T1000 (cell line): ENCODE measurements around the gene EEIG1.

Experiments used
- DNase-seq: peaks from one replicate; lab custom pipeline; 2025; ENCODE audit warnings: mixed read lengths; lab: John Stamatoyannopoulos, UW

The EEIG1 gene

GRCh38 chr9:127974769-127975261 is 6.0 kb downstream of the EEIG1 start:
- no peak for DNase-seq

- no peak for DNase-seq
Observed at GRCh38 chr9:127974001-127974768, 6.6 kb downstream of the EEIG1 start.

GRCh38 chr9:127973169-127974000 is 7.4 kb downstream of the EEIG1 start:
- no peak for DNase-seq

GRCh38 chr9:127972236-127972871 is 8.4 kb downstream of the EEIG1 start:
- DNase-seq: no peak

GRCh38 chr9:127971357-127972235 is 9.2 kb downstream of the EEIG1 start:
- DNase-seq: no peak

DNA sequence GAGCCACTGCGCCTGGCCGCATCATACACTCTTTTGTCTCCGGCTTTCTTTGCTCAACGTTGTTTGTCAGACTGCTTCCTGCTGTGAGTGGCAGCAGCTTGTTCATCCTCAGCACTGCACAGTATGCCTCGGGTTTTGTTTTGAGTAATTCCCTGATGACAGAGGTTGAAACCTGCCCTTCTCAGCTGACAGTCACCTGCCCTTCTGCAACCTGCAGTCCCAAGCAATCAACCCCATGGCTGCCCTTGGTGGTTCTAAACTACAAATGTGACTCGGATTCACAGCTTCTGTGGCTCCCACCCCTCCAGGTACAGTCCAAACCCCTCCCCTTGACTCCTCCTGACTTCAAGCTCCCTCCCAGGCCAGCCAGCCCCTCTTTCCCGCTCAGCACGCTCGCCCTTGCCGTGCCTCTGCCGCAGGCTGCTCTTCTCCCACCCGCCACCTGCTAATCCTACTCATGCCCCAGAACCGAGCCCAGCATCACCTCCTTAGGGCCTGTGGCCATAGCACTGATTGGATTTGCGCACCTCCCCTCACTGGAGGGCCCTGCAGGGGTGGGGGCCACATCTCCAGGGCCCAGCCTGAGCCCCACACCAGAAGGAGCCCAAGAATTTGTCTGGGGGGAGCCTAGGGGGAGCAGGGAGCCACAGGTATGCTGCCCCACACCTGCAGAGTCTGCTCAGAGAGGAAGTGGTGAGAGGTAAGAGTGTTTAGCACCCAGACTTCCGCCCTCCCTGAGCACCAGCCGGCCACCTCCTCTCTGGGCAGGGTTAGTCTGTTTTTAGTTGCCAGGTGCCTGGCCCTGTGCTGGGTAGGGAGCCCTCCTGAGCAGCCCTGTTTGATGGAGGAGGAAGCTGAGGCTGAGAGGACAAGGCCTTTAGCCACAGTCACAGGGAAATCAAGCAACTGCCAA is 10.1 kb downstream of the EEIG1 start:
- DNase-seq: no peak

- DNase-seq: peak; percentile 10
Observed at GRCh38 chr9:127968700-127969383, 11.9 kb downstream of the EEIG1 start.

DNA sequence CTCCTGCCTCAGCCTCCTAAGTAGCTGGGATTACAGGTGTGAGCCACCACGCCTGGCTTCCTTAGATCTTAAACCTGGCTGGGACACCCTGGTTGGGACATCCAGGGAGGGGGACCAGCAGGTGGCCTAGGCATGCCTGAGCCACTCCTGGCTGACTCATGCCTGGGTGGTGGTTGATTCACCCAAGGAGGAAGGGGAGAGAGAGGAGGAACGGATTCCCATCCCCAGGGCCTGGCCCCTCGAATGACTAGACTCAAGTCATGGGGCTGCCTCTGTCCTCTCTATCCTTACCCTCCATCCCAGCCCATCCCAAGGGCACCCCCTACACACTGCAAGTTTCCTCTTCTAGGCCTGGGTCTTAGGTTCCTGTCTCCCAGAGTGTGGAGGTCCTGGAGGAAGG is 12.7 kb downstream of the EEIG1 start:
- DNase-seq: no peak

DNA sequence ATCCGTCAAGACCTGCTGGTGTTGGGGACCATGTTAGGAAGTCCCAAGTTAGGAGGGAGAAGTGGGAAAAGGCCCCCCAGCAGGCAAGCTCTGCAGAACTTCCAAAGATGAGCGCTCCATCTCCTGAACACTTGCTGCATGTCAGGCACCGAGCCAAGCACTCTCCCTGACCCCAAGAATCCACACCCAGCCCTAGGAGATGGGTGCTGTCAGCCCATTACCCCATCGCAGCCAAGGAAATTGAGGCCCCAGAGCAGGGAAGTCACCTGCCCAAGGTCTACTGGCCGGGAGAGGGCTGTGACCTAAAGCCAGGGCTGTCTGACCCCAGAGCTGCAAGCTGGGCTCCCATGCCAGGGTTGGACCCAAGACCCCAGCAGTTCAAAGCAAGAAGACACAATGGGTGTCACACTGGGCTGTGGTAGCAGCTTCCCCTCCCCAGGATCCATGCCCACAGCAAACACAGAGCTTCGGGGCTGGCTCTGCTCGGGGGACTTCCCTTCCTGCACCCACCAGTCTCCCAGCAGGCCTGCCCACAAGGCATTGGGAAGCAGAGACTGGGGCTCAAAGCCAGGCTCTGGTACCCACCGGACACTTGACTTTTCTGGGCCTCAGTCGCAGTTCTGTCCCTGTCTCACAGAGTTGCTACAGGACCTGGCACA is 13.5 kb downstream of the EEIG1 start:
- no peak for DNase-seq

DNA sequence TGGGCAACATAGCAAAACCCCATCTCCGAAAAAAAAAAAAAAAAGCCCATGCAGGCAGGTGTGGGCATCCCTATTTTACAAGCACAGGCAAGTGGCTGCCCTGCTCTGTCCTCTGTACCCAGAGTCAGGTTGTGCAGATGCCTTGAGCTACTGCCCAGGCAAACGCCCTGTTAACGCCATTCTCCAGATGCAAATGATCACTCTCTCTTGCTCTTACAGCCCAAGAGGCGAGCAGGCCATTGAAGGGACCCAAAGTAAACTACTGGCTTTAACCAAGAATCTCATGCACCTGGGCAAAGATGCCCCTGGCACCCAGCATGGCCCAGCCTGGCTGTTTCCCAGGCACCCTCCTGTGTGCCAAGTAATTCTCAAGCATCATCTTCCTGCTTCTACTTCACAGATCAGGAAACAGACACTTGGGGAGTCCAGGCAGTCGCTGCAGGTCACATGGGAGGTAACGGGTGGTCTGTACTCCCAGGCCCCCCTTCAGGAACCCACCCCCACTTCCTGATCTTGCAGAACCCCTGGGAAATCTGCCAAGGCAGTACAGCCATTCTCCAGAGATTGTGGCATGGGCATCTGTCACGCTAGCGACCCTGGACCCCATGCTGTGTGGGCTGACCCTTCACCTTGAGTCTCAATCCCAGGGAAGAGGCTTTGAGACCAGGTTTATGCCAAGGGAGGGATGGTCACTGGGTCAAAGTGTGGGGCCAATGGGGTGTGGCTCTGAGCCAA is 14.2 kb downstream of the EEIG1 start:
- DNase-seq: no peak

DNA sequence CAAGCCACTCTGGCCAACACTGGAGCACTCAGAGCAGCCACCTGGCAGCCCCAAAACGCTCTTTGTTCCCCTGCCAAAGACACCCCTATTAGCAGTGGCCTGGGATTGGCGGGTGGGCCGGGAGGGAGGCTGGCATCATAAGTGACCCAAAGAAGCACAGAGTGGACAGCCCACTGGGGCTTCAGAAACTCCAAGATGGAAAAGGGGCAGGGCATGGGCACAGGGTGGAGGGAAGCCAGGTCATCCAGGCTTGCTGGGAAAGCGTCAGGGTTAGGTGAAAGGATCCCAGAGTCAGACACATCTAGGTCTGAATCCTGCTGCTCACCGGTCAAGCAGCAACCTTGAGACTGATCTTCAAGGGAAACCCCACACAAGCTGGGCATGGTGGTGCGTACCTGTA is 14.8 kb downstream of the EEIG1 start:
- no peak for DNase-seq

GRCh38 chr9:127963359-127964064 is 17.3 kb downstream of the EEIG1 start:
- no peak for DNase-seq

- DNase-seq: no peak
Observed at GRCh38 chr9:127963041-127963358, 17.8 kb downstream of the EEIG1 start.

DNA sequence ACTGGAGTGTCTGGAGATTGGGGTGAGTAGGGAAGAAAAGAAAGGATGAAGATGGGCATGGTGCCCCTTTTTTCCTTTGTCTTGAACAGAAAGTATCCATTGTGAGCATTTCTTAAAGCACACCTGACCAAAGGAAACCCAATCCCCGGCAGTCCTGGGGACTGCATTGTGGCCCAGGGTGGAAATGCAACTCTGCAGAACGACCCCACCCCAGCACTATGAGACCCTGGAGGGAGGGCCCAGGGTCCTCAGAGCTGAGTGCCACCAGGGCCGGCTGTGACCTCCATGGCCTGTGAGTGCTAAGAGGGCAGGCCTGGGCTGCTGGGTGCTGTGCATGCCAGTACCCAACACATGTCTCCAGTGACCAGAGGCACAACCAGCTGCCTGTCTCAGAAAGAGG is 18.5 kb downstream of the EEIG1 start:
- no peak for DNase-seq

- DNase-seq: no peak
Observed at GRCh38 chr9:127961613-127962155, 19.1 kb downstream of the EEIG1 start.

DNA sequence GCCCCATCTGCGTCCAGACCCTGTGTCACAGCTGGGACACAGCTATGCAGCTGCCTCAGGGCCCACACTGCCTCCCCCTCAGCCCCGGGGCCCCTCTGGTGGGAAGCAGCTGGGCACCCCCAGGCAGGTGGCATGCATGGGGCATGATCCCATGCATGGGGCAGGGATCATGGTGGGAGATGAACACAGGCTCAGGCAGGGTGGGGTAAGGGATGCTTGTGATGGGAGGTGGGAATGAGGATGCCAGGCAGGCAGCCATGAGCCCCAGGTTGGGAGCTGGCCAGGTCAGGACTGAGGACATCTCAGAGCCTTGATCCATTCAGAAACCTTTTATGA is 19.7 kb downstream of the EEIG1 start:
- DNase-seq: no peak

DNA sequence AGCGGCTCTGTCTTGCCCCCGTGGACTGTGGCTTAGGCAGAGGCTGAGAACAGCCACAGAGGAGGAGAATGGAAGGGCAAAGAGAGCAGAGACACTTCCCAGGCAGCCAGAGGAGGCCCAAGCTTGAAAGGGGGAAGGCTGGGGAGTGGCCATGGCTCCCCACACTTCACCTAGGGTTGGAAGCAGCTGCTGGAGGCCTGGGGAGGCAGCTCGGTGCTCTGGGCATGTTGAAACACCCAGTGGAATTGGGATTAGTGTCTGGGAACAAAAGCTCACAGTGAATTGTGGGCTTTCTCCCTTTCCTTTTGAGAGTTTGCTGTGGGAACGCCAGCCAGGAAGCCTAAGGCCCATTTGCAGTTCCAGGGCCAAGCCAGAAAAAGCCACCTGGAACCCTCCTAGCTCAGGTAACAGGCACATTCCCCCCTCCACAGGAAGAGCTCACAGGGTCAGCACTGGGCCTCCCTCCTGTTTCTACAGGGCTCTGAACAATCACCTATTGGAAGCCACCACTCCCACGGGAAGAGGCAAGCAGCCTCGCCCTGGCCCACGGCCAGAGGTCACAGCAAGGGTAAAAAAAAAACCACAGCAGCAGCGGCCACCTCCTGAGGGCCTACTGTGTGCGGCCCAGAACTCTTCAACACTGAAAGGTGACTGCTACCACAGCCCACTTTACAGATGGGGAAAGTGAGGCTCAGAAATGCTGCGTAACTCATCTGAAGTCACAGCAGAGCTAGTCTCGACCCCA is 20.2 kb downstream of the EEIG1 start:
- no peak for DNase-seq
